ENCODE data around the gene SCN8A.
"Not testable (repeated sequence)": the region's sequence is repeated elsewhere in the genome, so short reads cannot be mapped to it uniquely, and the experiment has no call there.

SCN8A gene

GRCh38 chr12:51591016-51591901 lies at the start of gene SCN8A:
SCN8A (plus strand) TSS chr12:51591233; CDS start chr12:51662818, 71,585 bp downstream.
- peak; percentile 65 for DNase-seq

- no peak for DNase-seq
Measured at GRCh38 chr12:51546097-51546496, 44.9 kb upstream of the SCN8A start.

- no peak for DNase-seq
Measured at GRCh38 chr12:51547606-51548005, 43.4 kb upstream of the SCN8A start.

- DNase-seq: no peak
Measured at GRCh38 chr12:51548241-51548640, 42.8 kb upstream of the SCN8A start.

GRCh38 chr12:51549637-51550036 lies 41.4 kb upstream of the SCN8A start:
- no peak for DNase-seq

GRCh38 chr12:51568271-51569032 lies 22.6 kb upstream of the SCN8A start:
- not testable (repeated sequence) for DNase-seq

- DNase-seq: no peak
Measured at GRCh38 chr12:51579321-51579850, 11.6 kb upstream of the SCN8A start.

- DNase-seq: no peak
Measured at GRCh38 chr12:51589060-51589459, 2.0 kb upstream of the SCN8A start.

- DNase-seq: no peak
Measured at GRCh38 chr12:51589557-51590176, 1.4 kb upstream of the SCN8A start.

GRCh38 chr12:51590347-51591015 lies 552 bp upstream of the SCN8A start:
- DNase-seq: peak; percentile 81

- no peak for DNase-seq
Measured at GRCh38 chr12:51592034-51592705, 1.1 kb downstream of the SCN8A start.

GRCh38 chr12:51593021-51593420 lies 2.0 kb downstream of the SCN8A start:
- DNase-seq: no peak

GRCh38 chr12:51593539-51593938 lies 2.5 kb downstream of the SCN8A start:
- DNase-seq: peak; percentile 29

- DNase-seq: no peak
Measured at GRCh38 chr12:51598156-51598555, 7.1 kb downstream of the SCN8A start.

GRCh38 chr12:51600721-51601120 lies 9.7 kb downstream of the SCN8A start:
- no peak for DNase-seq

- no peak for DNase-seq
Measured at GRCh38 chr12:51601241-51601640, 10.2 kb downstream of the SCN8A start.

- not testable (repeated sequence) for DNase-seq
Measured at GRCh38 chr12:51605896-51606295, 14.9 kb downstream of the SCN8A start.

GRCh38 chr12:51607197-51607596 lies 16.2 kb downstream of the SCN8A start:
- not testable (repeated sequence) for DNase-seq

GRCh38 chr12:51620448-51620847 lies 29.4 kb downstream of the SCN8A start:
- no peak for DNase-seq

GRCh38 chr12:51621156-51621922 lies 30.3 kb downstream of the SCN8A start:
- DNase-seq: no peak

GRCh38 chr12:51622564-51622963 lies 31.5 kb downstream of the SCN8A start:
- DNase-seq: no peak
